ENCODE data around the gene CALN1. TPM values are rescaled to one million over a fixed set of nuclear protein-coding genes. Genes with fewer than 3 reads are reported as not detected.
"Not testable (repeated sequence)": the region's sequence is repeated elsewhere in the genome, so short reads cannot be mapped to it uniquely, and the experiment has no call there.

The CALN1 gene
- total and polyA plus RNA-seq, 9 of the 15 experiments (the other 6 are each of a cell fraction or from before 2014, with no cell fraction given) = 1.4 to 7.5 (median 3.3) TPM

DNA sequence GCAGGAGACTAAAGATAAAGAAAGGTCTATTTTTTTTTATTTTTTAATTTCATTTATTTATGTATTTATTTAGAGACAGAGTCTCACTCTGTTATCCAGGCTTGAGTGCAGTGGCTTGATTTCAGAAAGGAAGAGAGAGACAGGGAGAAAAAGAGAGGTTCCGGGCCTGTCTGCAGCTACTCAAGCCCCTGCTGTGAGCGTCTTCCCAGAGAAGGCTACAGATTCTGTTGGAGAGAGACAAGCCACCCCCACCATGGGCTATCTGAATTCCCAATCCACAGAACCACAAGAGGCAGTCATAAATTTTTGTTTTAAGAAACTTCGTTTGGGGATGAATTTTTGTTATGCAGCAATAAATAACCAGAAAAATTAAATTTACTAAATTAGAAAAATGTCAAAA lies 68.1 kb downstream of the CALN1 start:
- Histone ChIP-seq H3K27ac (ENCODE audit: extremely low read depth, low read depth, low read length) (no peak overlapping the region), H3K4me1 (replicated peaks in 1 of 2; ENCODE audit: control insufficient read depth in 2 of 2, insufficient read depth in 2 of 2, low read length in 2 of 2) (no peaks in the 10 kb centered on the region), H3K4me3 (no peak overlapping the region), H3K9me1 (ENCODE audit: control insufficient read depth, insufficient read depth, low read length) (no peaks in the 10 kb centered on the region), H3K79me2 (ENCODE audit: control insufficient read depth, insufficient read depth, low read length) (no peaks in the 10 kb centered on the region), H3K9ac (ENCODE audit: insufficient read depth in 1 of 2, low read depth in 2 of 2, low read length in 2 of 2) (no peak overlapping the region), H3K27me3 (ENCODE audit: control insufficient read depth in 2 of 2, insufficient read depth in 2 of 2, low read length in 2 of 2) (peaks cover 11 to 12% of the 10 kb centered on the region in 2 experiments; a peak in 4 of 5 replicates), H3K36me3 (ENCODE audit: control insufficient read depth, insufficient read depth, low read length) (no peaks in the 10 kb centered on the region), H3K9me3 (replicated peaks; ENCODE audit: control insufficient read depth, insufficient read depth, low read depth, low read length) (no peaks in the 10 kb centered on the region), H3K4me2 (ENCODE audit: insufficient read depth, low read length) (no peak overlapping the region), H2AFZ (ENCODE audit: low read depth, low read length) (no peak overlapping the region), H4K20me1 (replicated peaks; ENCODE audit: control insufficient read depth, insufficient read depth, low read length) (no peaks in the 10 kb centered on the region)
- ChIA-PET POLR2A (interaction anchor here (0.6 kb wide), 1 partner anchor 12 kb away, joined by 3 read pairs; no protein-coding TSS in a partner anchor), CTCF (ENCODE audit: low intra/inter-chr PET ratio) (no interaction called here)
- ATAC-seq (no peak), FAIRE-seq (no peak), DNase-seq (ENCODE audit: extremely low read depth in 1 of 4, low spot score in 3 of 4) (no peak)
- WGBS (ENCODE audit: insufficient coverage, low coverage, missing lambda C conversion rate) = 11% methylated on average over 3 of the region's 3 CpGs
- intact Hi-C loops (cut with micrococcal nuclease) = no loop called here
- BruUV-seq (replicated peaks) = no TSS peak
- in situ Hi-C loops (cut with MboI) = no loop called here
- TF ChIP-seq SIX5 (IDR thresholded peaks at IDR 0.05; ENCODE audit: borderline replicate concordance in 1 of 2, insufficient read depth in 1 of 2, low read depth in 1 of 2, low read length in 2 of 2) (no peak), ZNF232 (CRISPR knock-in tag; IDR thresholded peaks at IDR 0.05) (no peak), LEF1 (IDR thresholded peaks at IDR 0.05) (no peak), TAF1 (IDR thresholded peaks at IDR 0.05; ENCODE audit: control insufficient read depth, extremely low read depth, insufficient read depth, low read length, severe bottlenecking) (no peak), ZNF668 (CRISPR knock-in tag; IDR thresholded peaks at IDR 0.05) (no peak), EGR1 (conservative IDR thresholded peaks at IDR 0.05) (no peak), NRF1 (conservative IDR thresholded peaks at IDR 0.05 in 1 of 2, IDR thresholded peaks at IDR 0.05 in 1 of 2) (no peak)

DNA sequence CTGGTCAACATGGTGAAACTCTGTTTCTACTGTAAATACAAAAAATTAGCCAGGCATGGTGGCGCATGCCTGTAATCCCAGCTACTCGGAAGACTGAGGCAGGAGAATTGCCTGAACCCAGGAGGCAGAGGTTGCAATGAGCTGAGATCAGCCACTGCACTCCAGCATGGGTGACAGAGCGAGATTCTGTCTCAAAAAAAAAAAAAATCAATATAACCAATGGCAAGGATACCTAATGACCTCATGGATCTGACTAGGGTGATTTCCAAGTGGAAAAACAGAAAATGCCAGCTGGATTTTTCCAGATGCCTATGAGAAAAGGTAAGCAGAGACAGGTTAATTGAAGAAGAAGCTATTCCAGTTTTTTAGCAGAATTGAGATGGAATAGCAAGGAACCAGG lies 68.8 kb downstream of the CALN1 start:
- FAIRE-seq; in situ Hi-C loops (cut with MboI); DNase-seq (ENCODE audit: extremely low read depth in 1 of 4, low spot score in 3 of 4); H3K4me3 ChIP-seq; H3K27ac ChIP-seq (ENCODE audit: extremely low read depth, low read depth, low read length); H3K4me2 ChIP-seq (ENCODE audit: insufficient read depth, low read length); H4K20me1 ChIP-seq (replicated peaks; ENCODE audit: control insufficient read depth, insufficient read depth, low read length); BruUV-seq (replicated peaks); H3K36me3 ChIP-seq (ENCODE audit: control insufficient read depth, insufficient read depth, low read length); H3K9me3 ChIP-seq (replicated peaks; ENCODE audit: control insufficient read depth, insufficient read depth, low read depth, low read length); H3K79me2 ChIP-seq (ENCODE audit: control insufficient read depth, insufficient read depth, low read length); ATAC-seq; intact Hi-C loops (cut with micrococcal nuclease); CTCF ChIA-PET (ENCODE audit: low intra/inter-chr PET ratio); H3K9me1 ChIP-seq (ENCODE audit: control insufficient read depth, insufficient read depth, low read length); H2AFZ ChIP-seq (ENCODE audit: low read depth, low read length); H3K9ac ChIP-seq (ENCODE audit: insufficient read depth in 1 of 2, low read depth in 2 of 2, low read length in 2 of 2); H3K4me1 ChIP-seq (replicated peaks in 1 of 2; ENCODE audit: control insufficient read depth in 2 of 2, insufficient read depth in 2 of 2, low read length in 2 of 2): not testable (repeated sequence)
- POLR2A ChIA-PET = interaction anchor here (0.6 kb wide), 1 partner anchor 13 kb away, joined by 3 read pairs; no protein-coding TSS in a partner anchor
- 20% methylated on average over 3 of the region's 3 CpGs for WGBS (ENCODE audit: insufficient coverage, low coverage, missing lambda C conversion rate)
- peaks cover 9 to 12% of the 10 kb centered on the region in 2 experiments; a peak in 4 of 5 replicates for H3K27me3 ChIP-seq (ENCODE audit: control insufficient read depth in 2 of 2, insufficient read depth in 2 of 2, low read length in 2 of 2)
